GM18870 (cell line): Measurements from ENCODE around the gene UMPS.
"Not testable (repeated sequence)": the region's sequence is repeated elsewhere in the genome, so short reads cannot be mapped to it uniquely, and the experiment has no call there.

Experiments
- ATAC-seq: cut with Tn5 transposase; IDR thresholded peaks from one replicate; pipeline ENCODE4 v1.9.1; 2021; ENCODE audit warnings: moderate library complexity; ENCODE audit not compliant: unreplicated experiment

Gene UMPS

GRCh38 chr3:124776856-124777255 lies 46.6 kb downstream of the UMPS start:
- ATAC-seq, result no peak

- ATAC-seq, result no peak
Observed at GRCh38 chr3:124777762-124778470, 47.7 kb downstream of the UMPS start.

- ATAC-seq, result no peak
Observed at GRCh38 chr3:124779116-124779515, 48.9 kb downstream of the UMPS start.

- no peak for ATAC-seq
Observed at GRCh38 chr3:124779751-124780191, 49.5 kb downstream of the UMPS start.

GRCh38 chr3:124780356-124780755 lies 50.1 kb downstream of the UMPS start:
- no peak for ATAC-seq

GRCh38 chr3:124780761-124781475 lies 50.7 kb downstream of the UMPS start:
- ATAC-seq, result no peak

- no peak for ATAC-seq
Observed at GRCh38 chr3:124781476-124782376, 51.5 kb downstream of the UMPS start.

- not testable (repeated sequence) for ATAC-seq
Observed at GRCh38 chr3:124782377-124782712, 52.1 kb downstream of the UMPS start.

GRCh38 chr3:124783696-124784095 lies 53.4 kb downstream of the UMPS start:
- no peak for ATAC-seq

- ATAC-seq, result peak; percentile 51
Observed at GRCh38 chr3:124784686-124785382, 54.6 kb downstream of the UMPS start.

- no peak for ATAC-seq
Observed at GRCh38 chr3:124785973-124786372, 55.7 kb downstream of the UMPS start.

GRCh38 chr3:124786511-124787241 lies 56.4 kb downstream of the UMPS start:
- no peak for ATAC-seq

- ATAC-seq, result no peak
Observed at GRCh38 chr3:124787476-124788195, 57.4 kb downstream of the UMPS start.

- ATAC-seq, result no peak
Observed at GRCh38 chr3:124788254-124788745, 58.0 kb downstream of the UMPS start.

- ATAC-seq, result not testable (repeated sequence)
Observed at GRCh38 chr3:124789103-124789502, 58.9 kb downstream of the UMPS start.

GRCh38 chr3:124791142-124791541 lies 60.9 kb downstream of the UMPS start:
- ATAC-seq, result no peak

GRCh38 chr3:124791639-124792151 lies 61.4 kb downstream of the UMPS start:
- no peak for ATAC-seq

GRCh38 chr3:124792341-124793040 lies 62.2 kb downstream of the UMPS start:
- no peak for ATAC-seq
